HL-60/S4 (cell line): ENCODE results near the gene GPS1.

Experiments
- in situ Hi-C: fragments of 300-500 bp; cut with MboI; formaldehyde crosslinking; loops from 2 replicates; pipeline ENCODE4 v1.14.3; 2022; ENCODE audit warnings: low sequenced_read_pairs

The GPS1 gene

GRCh38 chr17:82051776-82052637 lies at the start of gene GPS1, which contains the start of gene RFNG:
Gene GPS1, plus strand, starts transcription at chr17:82051898. Its CDS starts 34 bp downstream, at chr17:82051932.
Gene RFNG, minus strand, starts transcription at chr17:82051811. Its CDS starts 45 bp downstream, at chr17:82051766.
- in situ Hi-C loops = no loop called here

- in situ Hi-C loops = no loop called here
Measured at GRCh38 chr17:82003411-82004381, 48.0 kb upstream of the GPS1 start.

GRCh38 chr17:82004517-82005455 lies 46.9 kb upstream of the GPS1 start:
- in situ Hi-C loops = no loop called here

GRCh38 chr17:82005701-82006348 lies 45.9 kb upstream of the GPS1 start:
- in situ Hi-C loops = no loop called here

GRCh38 chr17:82006468-82007227 lies 45.0 kb upstream of the GPS1 start:
- in situ Hi-C loops = no loop called here

GRCh38 chr17:82007228-82007494 lies 44.5 kb upstream of the GPS1 start:
- in situ Hi-C loops = no loop called here

GRCh38 chr17:82007495-82008257 lies 44.0 kb upstream of the GPS1 start:
- in situ Hi-C loops = no loop called here

GRCh38 chr17:82008258-82008940 lies 43.3 kb upstream of the GPS1 start:
- in situ Hi-C loops = no loop called here

- in situ Hi-C loops = no loop called here
Measured at GRCh38 chr17:82008941-82009405, 42.7 kb upstream of the GPS1 start.

GRCh38 chr17:82009413-82009812 lies 42.3 kb upstream of the GPS1 start:
- in situ Hi-C loops = no loop called here

- in situ Hi-C loops = no loop called here
Measured at GRCh38 chr17:82010575-82011525, 40.8 kb upstream of the GPS1 start.

GRCh38 chr17:82011617-82012187 lies 40.0 kb upstream of the GPS1 start:
- in situ Hi-C loops = no loop called here

- in situ Hi-C loops = no loop called here
Measured at GRCh38 chr17:82012261-82012639, 39.4 kb upstream of the GPS1 start.

GRCh38 chr17:82012640-82013295 lies 38.9 kb upstream of the GPS1 start:
- in situ Hi-C loops = no loop called here

GRCh38 chr17:82013341-82013740 lies 38.4 kb upstream of the GPS1 start:
- in situ Hi-C loops = no loop called here

GRCh38 chr17:82013772-82014321 lies 37.9 kb upstream of the GPS1 start:
- in situ Hi-C loops = no loop called here
